GM12864 (cell line): ENCODE results near the gene ACP2.

Experiments used
- DNase-seq: peaks from one replicate; pipeline ENCODE4 v3.0.0-alpha.2; 2011; ENCODE audit warnings: low read depth
- H3K4me3 ChIP-seq: 2 replicates; pipeline ENCODE4 v1.5.1; 2011; ENCODE audit warnings: mild to moderate bottlenecking, low read depth, low read length, control low read depth
- CTCF ChIP-seq: IDR thresholded peaks from 2 replicates; pipeline ENCODE4 v1.5.1; 2011; ENCODE audit warnings: low read depth, mild to moderate bottlenecking, moderate library complexity, low read length, control low read depth, inconsistent platforms; ENCODE audit errors: missing control alignments

The ACP2 gene

GRCh38 chr11:47222696-47223095 lies 25.9 kb downstream of the ACP2 start:
- no peak for TF ChIP-seq CTCF
- no peak overlapping the region for H3K4me3 ChIP-seq

GRCh38 chr11:47220401-47220821 lies 28.2 kb downstream of the ACP2 start:
- H3K4me3 ChIP-seq: no peak overlapping the region
- TF ChIP-seq CTCF: no peak
- DNase-seq: no peak

More at GRCh38 chr11:47222696-47223095, 25.9 kb downstream of the ACP2 start:
- DNase-seq: no peak

GRCh38 chr11:47216121-47216798 lies 32.4 kb downstream of the ACP2 start:
- peak; percentile 21 for DNase-seq
- H3K4me3 ChIP-seq: peak overlapping the region; percentile 59
- peak; percentile 1 for TF ChIP-seq CTCF

- DNase-seq: peak; percentile 30
- TF ChIP-seq CTCF: no peak
- peak overlapping the region; percentile 59 for H3K4me3 ChIP-seq
These were observed 33.2 kb downstream of the ACP2 start for GRCh38 chr11:47215366-47215910.

GRCh38 chr11:47213950-47214565 lies 34.6 kb downstream of the ACP2 start:
- peak overlapping the region; percentile 59 for H3K4me3 ChIP-seq

GRCh38 chr11:47212938-47213337 lies 35.7 kb downstream of the ACP2 start:
- TF ChIP-seq CTCF: no peak
- H3K4me3 ChIP-seq: no peak overlapping the region
- DNase-seq: no peak

More at GRCh38 chr11:47213950-47214565, 34.6 kb downstream of the ACP2 start:
- peak; percentile 42 for DNase-seq
- no peak for TF ChIP-seq CTCF
